CD14-positive monocyte (primary cell): Measurements from ENCODE around the gene FRS2. TPM values are rescaled to one million over a fixed set of nuclear protein-coding genes. Genes with fewer than 3 reads are reported as not detected.

ENCODE experiments used
- DNase-seq, 3 donors: peaks; one replicate each; pipeline ENCODE4 v3.0.0-alpha.2; 2011 to 2022
- H2AFZ ChIP-seq: 2 replicates; pipeline ENCODE4 v1.6.0; 2012; ENCODE audit warnings: mild to moderate bottlenecking, low read depth, low read length, inconsistent platforms; ENCODE audit not compliant: insufficient read depth, poor library complexity, severe bottlenecking
- H3K27ac ChIP-seq, 2 donors: 1 replicate in 1 of 2; 2 replicates in 1 of 2; pipeline ENCODE4 v1.5.1; 2012 to 2013; ENCODE audit warnings: low read length in 2 of 2, control low read depth in 1 of 2, inconsistent platforms in 1 of 2, low read depth in 1 of 2, mild to moderate bottlenecking in 1 of 2
- H3K27me3 ChIP-seq, 2 donors: one replicate each; pipeline versions ENCODE4 v1.6.0 to v1.6.1; 2011 to 2013; ENCODE audit warnings: low read length in 2 of 2; ENCODE audit not compliant: control insufficient read depth in 2 of 2, insufficient read depth in 2 of 2
- H3K36me3 ChIP-seq, 2 donors: replicated peaks in 1 of 2; 1 replicate in 1 of 2; 2 replicates in 1 of 2; pipeline versions ENCODE4 v1.5.1 to v1.6.1; 2012 to 2013; ENCODE audit warnings: low read length in 2 of 2, control low read depth in 1 of 2, inconsistent platforms in 1 of 2, mild to moderate bottlenecking in 1 of 2; ENCODE audit not compliant: insufficient read depth in 2 of 2, control insufficient read depth in 1 of 2
- H3K4me1 ChIP-seq, 2 donors: 1 replicate in 1 of 2; 2 replicates in 1 of 2; pipeline versions ENCODE4 v1.5.1 to v1.6.1; 2012 to 2013; ENCODE audit warnings: low read length in 2 of 2, control low read depth in 1 of 2, inconsistent platforms in 1 of 2, mild to moderate bottlenecking in 1 of 2, moderate library complexity in 1 of 2; ENCODE audit not compliant: insufficient read depth in 2 of 2, control insufficient read depth in 1 of 2
- H3K4me2 ChIP-seq: replicated peaks from 2 replicates; pipeline ENCODE3; 2012; ENCODE audit warnings: low read length, moderate library complexity, mild to moderate bottlenecking; ENCODE audit not compliant: poor library complexity, severe bottlenecking; ENCODE audit errors: extremely low read depth
- H3K4me3 ChIP-seq, 3 experiments: fragments of 200-600 bp in 1 of 3; sonication (generic) in 1 of 3; replicated peaks in 1 of 3; 1 replicate in 2 of 3; 2 replicates in 1 of 3; pipeline ENCODE4 v1.5.1; 2011 to 2013; ENCODE audit warnings: low read length in 3 of 3, mild to moderate bottlenecking in 3 of 3, control low read depth in 2 of 3, low read depth in 2 of 3, inconsistent platforms in 1 of 3, moderate library complexity in 1 of 3
- H3K79me2 ChIP-seq: 2 replicates; pipeline ENCODE4 v1.6.0; 2012; ENCODE audit warnings: mild to moderate bottlenecking, control low read depth, inconsistent platforms, low read length, moderate library complexity; ENCODE audit not compliant: insufficient read depth
- H3K9ac ChIP-seq: 2 replicates; pipeline ENCODE4 v1.6.0; 2017; ENCODE audit warnings: low read length, mild to moderate bottlenecking; ENCODE audit not compliant: insufficient read depth, poor library complexity, severe bottlenecking
- H3K9me3 ChIP-seq, 2 donors: replicated peaks in 1 of 2; 1 replicate in 1 of 2; 2 replicates in 1 of 2; pipeline versions ENCODE4 v1.5.1 to v1.6.1; 2012 to 2013; ENCODE audit warnings: low read length in 2 of 2, control low read depth in 1 of 2; ENCODE audit not compliant: control insufficient read depth in 1 of 2, insufficient read depth in 1 of 2
- H4K20me1 ChIP-seq: 2 replicates; pipeline ENCODE4 v1.6.0; 2012; ENCODE audit warnings: mild to moderate bottlenecking, low read length, control low read depth, moderate library complexity; ENCODE audit not compliant: insufficient read depth
- H3K27ac Mint-ChIP-seq, 7 donors: one replicate each; pipeline ENCODE4 v1.8.0; 2020; ENCODE audit warnings: mild to moderate bottlenecking in 7 of 7, mixed read lengths in 7 of 7, moderate library complexity in 6 of 7, inconsistent platforms in 2 of 7
- H3K27me3 Mint-ChIP-seq, 3 donors: one replicate each; pipeline ENCODE4 v1.8.0; 2021 to 2022; ENCODE audit warnings: low read depth in 3 of 3, mild to moderate bottlenecking in 3 of 3, mixed read lengths in 3 of 3, moderate library complexity in 3 of 3, inconsistent platforms in 1 of 3
- H3K36me3 Mint-ChIP-seq, 2 donors: one replicate each; pipeline ENCODE4 v1.8.0; 2020; ENCODE audit warnings: mixed read lengths in 2 of 2, inconsistent platforms in 1 of 2, mild to moderate bottlenecking in 1 of 2
- H3K4me1 Mint-ChIP-seq: one replicate; pipeline ENCODE4 v1.8.0; 2020; ENCODE audit warnings: mild to moderate bottlenecking, mixed read lengths
- H3K4me3 Mint-ChIP-seq, 2 donors: one replicate each; pipeline ENCODE4 v1.8.0; 2020; ENCODE audit warnings: mild to moderate bottlenecking in 2 of 2, mixed read lengths in 2 of 2, moderate library complexity in 1 of 2
- H3K9me3 Mint-ChIP-seq, 7 donors: one replicate each; pipeline ENCODE4 v1.8.0; 2020 to 2022; ENCODE audit warnings: mixed read lengths in 7 of 7, mild to moderate bottlenecking in 6 of 7, moderate library complexity in 6 of 7, inconsistent platforms in 2 of 7
- WGBS: methylation state at CpG from one replicate; pipeline ENCODE4 v1.1.5; 2013; ENCODE audit warnings: missing lambda C conversion rate; ENCODE audit not compliant: insufficient coverage; 5-methylcytosine and 5-hydroxymethylcytosine counted together
- intact Hi-C, 2 donors: fragments of 100-400 bp; cut with micrococcal nuclease; formaldehyde crosslinking; loops; one replicate each; pipeline versions ENCODE4 v1.15.0 to v1.15.1; 2023
- polyA plus RNA-seq, 3 donors: library from polyadenylated mRNA; depleted of rRNA in 1 of 3; unstranded in 2 of 3; stranded (reverse) in 1 of 3; fragments of 300-500 nt in 2 of 3; fragments of >200 nt in 1 of 3; fragmentation: Illumina TruSeq in 2 of 3; gene quantifications; 1 replicate in 2 of 3; 2 replicates in 1 of 3; pipeline ENCODE4 v1.2.3, GENCODE V29; 2012 to 2021
- TF ChIP-seq, protein P1 (sequence below): fragments of 200-600 bp; IDR thresholded peaks from one replicate; pipeline ENCODE4 v1.8.0; 2022; ENCODE audit warnings: antibody characterized with exemption, mild to moderate bottlenecking

The FRS2 gene
- polyA plus RNA-seq, 3 donors = 6.8 to 13.6 (median 13.0) TPM

DNA sequence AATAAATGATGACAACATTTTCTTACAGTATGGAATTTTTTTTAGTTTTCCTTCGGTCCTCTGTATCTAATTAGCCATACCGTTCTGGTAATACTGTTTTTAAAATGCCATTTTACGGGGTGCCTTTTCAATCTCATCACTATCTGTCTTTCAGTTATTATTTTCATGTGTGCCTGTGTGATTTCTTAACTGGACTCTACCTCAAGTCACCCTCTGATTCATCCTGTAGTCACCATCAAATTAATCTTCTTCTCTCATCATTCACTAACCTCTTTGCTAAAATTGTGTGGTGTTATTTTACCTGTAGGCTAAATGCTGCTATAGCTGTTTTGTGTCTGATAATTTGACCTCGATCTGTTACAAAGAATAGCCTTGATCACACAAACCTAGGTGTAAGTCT lies 99.0 kb downstream of the FRS2 start:
- H3K79me2 ChIP-seq = no peaks in the 10 kb centered on the region
- TF ChIP-seq, protein P1, sequence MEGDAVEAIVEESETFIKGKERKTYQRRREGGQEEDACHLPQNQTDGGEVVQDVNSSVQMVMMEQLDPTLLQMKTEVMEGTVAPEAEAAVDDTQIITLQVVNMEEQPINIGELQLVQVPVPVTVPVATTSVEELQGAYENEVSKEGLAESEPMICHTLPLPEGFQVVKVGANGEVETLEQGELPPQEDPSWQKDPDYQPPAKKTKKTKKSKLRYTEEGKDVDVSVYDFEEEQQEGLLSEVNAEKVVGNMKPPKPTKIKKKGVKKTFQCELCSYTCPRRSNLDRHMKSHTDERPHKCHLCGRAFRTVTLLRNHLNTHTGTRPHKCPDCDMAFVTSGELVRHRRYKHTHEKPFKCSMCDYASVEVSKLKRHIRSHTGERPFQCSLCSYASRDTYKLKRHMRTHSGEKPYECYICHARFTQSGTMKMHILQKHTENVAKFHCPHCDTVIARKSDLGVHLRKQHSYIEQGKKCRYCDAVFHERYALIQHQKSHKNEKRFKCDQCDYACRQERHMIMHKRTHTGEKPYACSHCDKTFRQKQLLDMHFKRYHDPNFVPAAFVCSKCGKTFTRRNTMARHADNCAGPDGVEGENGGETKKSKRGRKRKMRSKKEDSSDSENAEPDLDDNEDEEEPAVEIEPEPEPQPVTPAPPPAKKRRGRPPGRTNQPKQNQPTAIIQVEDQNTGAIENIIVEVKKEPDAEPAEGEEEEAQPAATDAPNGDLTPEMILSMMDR = no peak
- H3K9me3 Mint-ChIP-seq = no peaks in the 10 kb centered on the region
- WGBS = no CpG with 5 or more reads among the region's 4 CpGs
- H3K27me3 ChIP-seq = no peaks in the 10 kb centered on the region
- H3K4me1 Mint-ChIP-seq = no peaks in the 10 kb centered on the region
- H3K9ac ChIP-seq = no peak overlapping the region
- peaks cover 36 to 81% of the 10 kb centered on the region in 2 donors for H3K36me3 ChIP-seq
- DNase-seq = no peak
- no peak overlapping the region for H2AFZ ChIP-seq
- H3K27ac ChIP-seq = no peak overlapping the region
- intact Hi-C loops = no loop called here
- H3K27me3 Mint-ChIP-seq = peaks cover 0 to 2% (median 0%) of the 10 kb centered on the region in 3 donors
- H3K4me3 ChIP-seq = no peak overlapping the region
- H3K4me3 Mint-ChIP-seq = no peak overlapping the region
- H3K27ac Mint-ChIP-seq = peak overlapping the region in 1 of 7 donors; percentile 24
- H3K4me2 ChIP-seq = no peak overlapping the region
- H4K20me1 ChIP-seq = no peaks in the 10 kb centered on the region
- H3K36me3 Mint-ChIP-seq = peaks cover 43 to 60% of the 10 kb centered on the region in 2 donors
- no peaks in the 10 kb centered on the region for H3K4me1 ChIP-seq
- no peaks in the 10 kb centered on the region for H3K9me3 ChIP-seq

DNA sequence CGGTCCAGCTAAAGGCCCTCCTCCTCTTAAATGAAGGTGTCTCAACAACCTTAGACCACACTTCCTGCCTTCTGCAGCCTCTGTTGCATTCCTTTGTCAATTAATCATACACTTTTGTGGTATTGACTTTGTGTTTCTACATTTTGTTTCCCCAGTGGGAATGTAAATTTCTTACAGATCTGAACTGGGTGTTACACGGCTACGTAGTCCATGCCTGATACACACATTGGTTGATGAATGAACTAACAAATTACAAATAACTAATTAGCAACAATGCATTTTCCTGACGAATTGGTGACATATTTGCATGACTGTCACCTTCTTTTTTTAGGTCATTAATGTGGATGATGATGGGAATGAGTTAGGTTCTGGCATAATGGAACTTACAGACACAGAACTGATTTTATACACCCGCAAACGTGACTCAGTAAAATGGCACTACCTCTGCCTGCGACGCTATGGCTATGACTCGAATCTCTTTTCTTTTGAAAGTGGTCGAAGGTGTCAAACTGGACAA lies 99.9 kb downstream of the FRS2 start:
- no peaks in the 10 kb centered on the region for H3K27me3 ChIP-seq
- H3K4me1 ChIP-seq = no peaks in the 10 kb centered on the region
- H3K36me3 ChIP-seq = peaks cover 44 to 81% of the 10 kb centered on the region in 2 donors
- no peaks in the 10 kb centered on the region for H4K20me1 ChIP-seq
- TF ChIP-seq, protein P1 = no peak
- no peak overlapping the region for H3K4me3 Mint-ChIP-seq
- WGBS = 100% methylated on average over 1 of the region's 10 CpGs
- peaks cover 52 to 68% of the 10 kb centered on the region in 2 donors for H3K36me3 Mint-ChIP-seq
- no peak overlapping the region for H3K27ac ChIP-seq
- H3K4me3 ChIP-seq = no peak overlapping the region
- no peak for DNase-seq
- H3K9me3 Mint-ChIP-seq = no peaks in the 10 kb centered on the region
- H3K9me3 ChIP-seq = no peaks in the 10 kb centered on the region
- H3K9ac ChIP-seq = no peak overlapping the region
- intact Hi-C loops = loop anchor here (5.0 to 10.0 kb wide), 2 partner anchors 215 to 278 kb away; partner anchors contain the start of gene YEATS4 (in 1 of the 2)
- H2AFZ ChIP-seq = no peak overlapping the region
- no peak overlapping the region for H3K4me2 ChIP-seq
- H3K27me3 Mint-ChIP-seq = peaks cover 0 to 2% (median 0%) of the 10 kb centered on the region in 3 donors
- H3K4me1 Mint-ChIP-seq = no peaks in the 10 kb centered on the region
- no peak overlapping the region for H3K27ac Mint-ChIP-seq
- H3K79me2 ChIP-seq = no peaks in the 10 kb centered on the region
